GM21447 (cell line): ENCODE results near the gene MAD2L2.

ENCODE experiments used
- ATAC-seq: cut with Tn5 transposase; IDR thresholded peaks from one replicate; pipeline ENCODE4 v1.9.1; 2021; ENCODE audit not compliant: unreplicated experiment

MAD2L2 gene

GRCh38 chr1:11705596-11705995 is 24.6 kb upstream of the MAD2L2 start:
- no peak for ATAC-seq

- no peak for ATAC-seq
Observed at GRCh38 chr1:11704691-11705475, 23.9 kb upstream of the MAD2L2 start.

GRCh38 chr1:11704194-11704529 is 23.2 kb upstream of the MAD2L2 start:
- no peak for ATAC-seq

GRCh38 chr1:11703357-11704193 is 22.6 kb upstream of the MAD2L2 start:
- ATAC-seq: no peak

- ATAC-seq: no peak
Observed at GRCh38 chr1:11701981-11702803, 21.2 kb upstream of the MAD2L2 start.

- no peak for ATAC-seq
Observed at GRCh38 chr1:11701551-11701961, 20.6 kb upstream of the MAD2L2 start.

GRCh38 chr1:11700601-11701467 is 19.9 kb upstream of the MAD2L2 start:
- ATAC-seq: no peak

- ATAC-seq: no peak
Observed at GRCh38 chr1:11697893-11698210, 16.9 kb upstream of the MAD2L2 start.

GRCh38 chr1:11697188-11697892 is 16.4 kb upstream of the MAD2L2 start:
- no peak for ATAC-seq

GRCh38 chr1:11695861-11696260 is 14.9 kb upstream of the MAD2L2 start:
- no peak for ATAC-seq

GRCh38 chr1:11693917-11694316 is 13.0 kb upstream of the MAD2L2 start:
- no peak for ATAC-seq

GRCh38 chr1:11693024-11693590 is 12.2 kb upstream of the MAD2L2 start:
- ATAC-seq: no peak

GRCh38 chr1:11691928-11692711 is 11.2 kb upstream of the MAD2L2 start:
- no peak for ATAC-seq

GRCh38 chr1:11691302-11691914 is 10.5 kb upstream of the MAD2L2 start, which contains the start of gene DRAXIN:
Gene DRAXIN, plus strand, starts transcription at chr1:11691710. Its CDS starts 14,549 bp downstream, at chr1:11706259.
- ATAC-seq: no peak

GRCh38 chr1:11690397-11691301 is 9.7 kb upstream of the MAD2L2 start:
- no peak for ATAC-seq

- ATAC-seq: no peak
Observed at GRCh38 chr1:11688506-11688905, 7.6 kb upstream of the MAD2L2 start.

- ATAC-seq: no peak
Observed at GRCh38 chr1:11685210-11685752, 4.3 kb upstream of the MAD2L2 start.
